AG09319 (cell line): ENCODE measurements around the gene BMAL2.

ENCODE experiments used
- DNase-seq: peaks from one replicate; pipeline ENCODE4 v3.0.0-alpha.2; 2010; ENCODE audit warnings: low read depth; ENCODE audit errors: extremely low read depth
- CTCF ChIP-seq: IDR thresholded peaks from 2 replicates; pipeline ENCODE4 v1.5.1; 2011; ENCODE audit warnings: low read depth, mild to moderate bottlenecking, inconsistent platforms, low read length, moderate library complexity

BMAL2 gene

GRCh38 chr12:27355979-27356378 is 23.3 kb downstream of the BMAL2 start:
- no peak for TF ChIP-seq CTCF
- DNase-seq = no peak

GRCh38 chr12:27359578-27360340 is 27.1 kb downstream of the BMAL2 start:
- no peak for DNase-seq
- no peak for TF ChIP-seq CTCF

- no peak for TF ChIP-seq CTCF
- DNase-seq = no peak
Measured at GRCh38 chr12:27361372-27361771, 28.7 kb downstream of the BMAL2 start.

GRCh38 chr12:27366621-27367020 is 34.0 kb downstream of the BMAL2 start:
- no peak for TF ChIP-seq CTCF
- no peak for DNase-seq

GRCh38 chr12:27367078-27367477 is 34.4 kb downstream of the BMAL2 start:
- no peak for DNase-seq
- no peak for TF ChIP-seq CTCF

GRCh38 chr12:27382171-27382795 is 49.6 kb downstream of the BMAL2 start:
- no peak for DNase-seq

More at GRCh38 chr12:27382171-27382795, 49.6 kb downstream of the BMAL2 start:
- TF ChIP-seq CTCF = no peak
